ENCODE measurements around the gene USP35.

GRCh38 chr11:78214331-78215194, 25.8 kb downstream of the USP35 start:
- TF ChIP-seq CTCF (IDR thresholded peaks at IDR 0.05) (no peak), POLR2A (IDR thresholded peaks at IDR 0.05) (no peak)

Data from Peyer's patch (tissue), 4 donors.